ENCODE results near the gene COPZ2.
A peak's percentile ranks its signal among the peaks of the same experiment; 100 is the strongest.
"Not testable (repeated sequence)": the region's sequence is repeated elsewhere in the genome, so short reads cannot be mapped to it uniquely, and the experiment has no call there.

COPZ2 gene

GRCh38 chr17:48055531-48056245 is 18.1 kb upstream of the COPZ2 start:
- no peak for DNase-seq (ENCODE audit: low spot score)

GRCh38 chr17:48054238-48055185 is 16.9 kb upstream of the COPZ2 start:
- DNase-seq (ENCODE audit: low spot score), result no peak

GRCh38 chr17:48053758-48054237 is 16.2 kb upstream of the COPZ2 start:
- no peak for DNase-seq (ENCODE audit: low spot score)

GRCh38 chr17:48052956-48053757 is 15.6 kb upstream of the COPZ2 start:
- DNase-seq (ENCODE audit: low spot score), result no peak

- DNase-seq (ENCODE audit: low spot score), result no peak
Observed at GRCh38 chr17:48051706-48052486, 14.3 kb upstream of the COPZ2 start.

- no peak for DNase-seq (ENCODE audit: low spot score)
Observed at GRCh38 chr17:48051283-48051682, 13.7 kb upstream of the COPZ2 start.

GRCh38 chr17:48048384-48049126 is 11.0 kb upstream of the COPZ2 start:
- peak; percentile 86 for DNase-seq (ENCODE audit: low spot score)

- DNase-seq (ENCODE audit: low spot score), result peak; percentile 99
Observed at GRCh38 chr17:48047741-48048383, 10.3 kb upstream of the COPZ2 start, which contains the start of gene NFE2L1. NFE2L1 (plus strand) TSS chr17:48048359; CDS start chr17:48051119, 2,760 bp downstream.

- DNase-seq (ENCODE audit: low spot score), result no peak
Observed at GRCh38 chr17:48047113-48047740, 9.6 kb upstream of the COPZ2 start.

- no peak for DNase-seq (ENCODE audit: low spot score)
Observed at GRCh38 chr17:48046296-48046695, 8.7 kb upstream of the COPZ2 start.

GRCh38 chr17:48045316-48046001 is 7.9 kb upstream of the COPZ2 start:
- no peak for DNase-seq (ENCODE audit: low spot score)

GRCh38 chr17:48044851-48045250 is 7.3 kb upstream of the COPZ2 start:
- DNase-seq (ENCODE audit: low spot score), result no peak

GRCh38 chr17:48043176-48043575 is 5.6 kb upstream of the COPZ2 start:
- no peak for DNase-seq (ENCODE audit: low spot score)

- DNase-seq (ENCODE audit: low spot score), result no peak
Observed at GRCh38 chr17:48038687-48039086, 1.1 kb upstream of the COPZ2 start.

- DNase-seq (ENCODE audit: low spot score), result no peak
Observed at GRCh38 chr17:48037838-48038323, 284 bp upstream of the COPZ2 start.

- DNase-seq (ENCODE audit: low spot score), result no peak
Observed at GRCh38 chr17:48036693-48037035, 933 bp downstream of the COPZ2 start.

- DNase-seq (ENCODE audit: low spot score), result not testable (repeated sequence)
Observed at GRCh38 chr17:48034734-48035133, 2.9 kb downstream of the COPZ2 start.

GRCh38 chr17:48031966-48032365 is 5.6 kb downstream of the COPZ2 start:
- no peak for DNase-seq (ENCODE audit: low spot score)

- DNase-seq (ENCODE audit: low spot score), result peak; percentile 28
Observed at GRCh38 chr17:48030531-48030930, 7.1 kb downstream of the COPZ2 start.

Data from kidney capillary endothelial cell (primary cell).